A549 treated with DMSO at 1 μM for 4 hours (cell line): ENCODE results near the gene PIP. TPM values are rescaled to one million over a fixed set of nuclear protein-coding genes. Genes with fewer than 3 reads are reported as not detected.

Experiments
- total RNA-seq: library from RNA; stranded (reverse); fragments of 200-300 nt; extraction: Qiagen RNA extraction; gene quantifications from 5 replicates; pipeline ENCODE4 v1.2.3, GENCODE V29; 2022; ENCODE audit warnings: low read depth

Gene PIP
- total RNA-seq, result not detected in 5 replicates

GRCh38 chr7:143131781-143132180 is at the start of gene PIP:
PIP (plus strand) TSS chr7:143132077; CDS start chr7:143132117, 40 bp downstream.

GRCh38 chr7:143183024-143183423 is 51.1 kb downstream of the PIP start, which contains the start of gene TAS2R39:
TAS2R39 (plus strand) TSS chr7:143183419; CDS start chr7:143183419, 0 bp downstream.

Other genes starting within 250 kb of the PIP start
- not detected in 5 replicates for gene TRPV6, start 246.3 kb upstream of the PIP start, total RNA-seq
- not detected in 5 replicates for gene TRPV5, start 198.3 kb upstream of the PIP start, total RNA-seq
- gene LLCFC1, start 192.6 kb upstream of the PIP start, total RNA-seq, result not detected in 5 replicates
- gene KEL, start 169.7 kb upstream of the PIP start, total RNA-seq, result not detected in 5 replicates
- gene OR9A2, start 104.9 kb upstream of the PIP start, total RNA-seq, result not detected in 5 replicates
- not detected in 5 replicates for gene OR6V1, start 79.7 kb upstream of the PIP start, total RNA-seq
- gene TAS2R39, start 51.3 kb downstream of the PIP start, total RNA-seq, result not detected in 5 replicates
- gene TAS2R40, start 90.0 kb downstream of the PIP start, total RNA-seq, result not detected in 5 replicates
- gene GSTK1, start 131.4 kb downstream of the PIP start, total RNA-seq, result 110 to 116 TPM (median 115 TPM) in 5 replicates
- 0.57 to 1.8 TPM (median 0.81 TPM) in 5 replicates for gene TMEM139, start 152.9 kb downstream of the PIP start, total RNA-seq
- 20.6 to 30.8 TPM (median 21.1 TPM) in 5 replicates for gene CASP2, start 156.3 kb downstream of the PIP start, total RNA-seq
- gene CLCN1, start 184.0 kb downstream of the PIP start, total RNA-seq, result 0.03 to 0.07 TPM (median 0.06 TPM) in 3 of 5 replicates, not detected in the others
- 0.36 to 0.72 TPM (median 0.58 TPM) in 5 replicates for gene FAM131B, start 230.6 kb downstream of the PIP start, total RNA-seq
- 164 to 197 TPM (median 174 TPM) in 5 replicates for gene ZYX, start 249.3 kb downstream of the PIP start, total RNA-seq